GM19452 (cell line): ENCODE measurements around the gene GNGT2.

Experiments used
- ATAC-seq: cut with Tn5 transposase; IDR thresholded peaks from one replicate; pipeline ENCODE4 v1.9.1; 2021; ENCODE audit not compliant: unreplicated experiment

GNGT2 gene

GRCh38 chr17:49210158-49211029 lies at the start of gene GNGT2, which contains the start of gene ABI3:
GNGT2 (minus strand) TSS chr17:49210574; CDS start chr17:49207422, 3,152 bp downstream.
ABI3 (plus strand) TSS chr17:49210707; CDS start chr17:49210725, 18 bp downstream.
- ATAC-seq, result peak; percentile 74

GRCh38 chr17:49259663-49260010 lies 49.3 kb upstream of the GNGT2 start:
- no peak for ATAC-seq

GRCh38 chr17:49258394-49258793 lies 48.0 kb upstream of the GNGT2 start:
- no peak for ATAC-seq

GRCh38 chr17:49255125-49255524 lies 44.8 kb upstream of the GNGT2 start:
- no peak for ATAC-seq

GRCh38 chr17:49254066-49254465 lies 43.7 kb upstream of the GNGT2 start:
- ATAC-seq, result no peak

- no peak for ATAC-seq
Measured at GRCh38 chr17:49252148-49252695, 41.8 kb upstream of the GNGT2 start.

GRCh38 chr17:49249890-49250522 lies 39.6 kb upstream of the GNGT2 start:
- no peak for ATAC-seq

- no peak for ATAC-seq
Measured at GRCh38 chr17:49249292-49249794, 39.0 kb upstream of the GNGT2 start.

GRCh38 chr17:49247944-49248343 lies 37.6 kb upstream of the GNGT2 start:
- no peak for ATAC-seq

GRCh38 chr17:49244839-49245238 lies 34.5 kb upstream of the GNGT2 start:
- no peak for ATAC-seq

- ATAC-seq, result no peak
Measured at GRCh38 chr17:49242813-49243212, 32.4 kb upstream of the GNGT2 start.

GRCh38 chr17:49241692-49242397 lies 31.5 kb upstream of the GNGT2 start:
- ATAC-seq, result no peak

- ATAC-seq, result no peak
Measured at GRCh38 chr17:49241040-49241439, 30.7 kb upstream of the GNGT2 start.

GRCh38 chr17:49240619-49241018 lies 30.2 kb upstream of the GNGT2 start:
- ATAC-seq, result no peak

GRCh38 chr17:49239963-49240362 lies 29.6 kb upstream of the GNGT2 start:
- no peak for ATAC-seq

- no peak for ATAC-seq
Measured at GRCh38 chr17:49235896-49236295, 25.5 kb upstream of the GNGT2 start.

- ATAC-seq, result no peak
Measured at GRCh38 chr17:49234509-49235080, 24.2 kb upstream of the GNGT2 start.

GRCh38 chr17:49231563-49231894 lies 21.2 kb upstream of the GNGT2 start:
- ATAC-seq, result no peak

GRCh38 chr17:49230636-49231562 lies 20.5 kb upstream of the GNGT2 start, which contains the start of gene PHOSPHO1:
PHOSPHO1 (minus strand) TSS chr17:49230787; CDS start chr17:49226691, 4,096 bp downstream.
- peak; percentile 78 for ATAC-seq
